HG02870 (cell line): ENCODE results near the gene ALG8.
"Not testable (repeated sequence)": the region's sequence is repeated elsewhere in the genome, so short reads cannot be mapped to it uniquely, and the experiment has no call there.

Experiments
- ATAC-seq: cut with Tn5 transposase; IDR thresholded peaks from one replicate; pipeline ENCODE4 v1.9.1; 2021; ENCODE audit warnings: mild to moderate bottlenecking, moderate library complexity; ENCODE audit not compliant: unreplicated experiment

Gene ALG8

GRCh38 chr11:78109081-78110015 lies 30.1 kb downstream of the ALG8 start:
- no peak for ATAC-seq

DNA sequence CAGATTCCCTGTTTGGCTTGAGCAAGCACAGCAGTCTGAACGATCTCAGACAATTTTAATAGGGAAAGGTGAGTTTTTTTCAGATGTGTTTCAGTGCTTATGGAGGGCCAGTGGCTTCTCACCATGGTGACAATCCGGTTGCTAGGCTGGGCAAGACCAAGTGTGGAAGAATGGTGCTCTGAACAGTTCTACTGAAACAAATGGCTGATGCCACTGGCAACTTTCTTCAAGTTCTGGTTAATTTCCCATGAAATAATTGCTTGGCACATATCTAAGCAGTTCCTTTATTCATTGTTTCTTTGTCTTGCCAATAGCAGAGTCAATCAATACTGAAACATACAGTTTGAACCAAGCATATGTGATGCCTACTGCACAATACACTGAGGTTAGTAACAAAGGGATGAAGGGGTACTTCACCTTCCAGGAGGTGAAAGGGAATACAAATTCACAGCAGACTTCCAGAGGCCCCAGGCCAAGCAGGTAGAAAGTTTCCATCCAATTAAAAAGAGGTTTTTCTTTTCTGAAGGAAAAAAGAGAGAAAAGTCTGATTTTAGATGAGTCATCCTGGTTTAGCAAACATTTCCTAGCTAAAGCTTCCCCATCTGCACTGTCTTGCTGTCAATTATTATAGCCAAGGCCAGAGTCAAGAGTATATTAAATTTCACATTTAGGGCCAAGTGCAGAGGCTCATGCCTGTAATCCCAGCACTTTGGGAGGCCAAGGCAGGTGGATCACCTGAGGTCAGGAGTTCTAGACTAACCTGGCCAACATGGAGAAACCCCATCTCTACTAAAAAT lies 38.6 kb downstream of the ALG8 start:
- no peak for ATAC-seq

DNA sequence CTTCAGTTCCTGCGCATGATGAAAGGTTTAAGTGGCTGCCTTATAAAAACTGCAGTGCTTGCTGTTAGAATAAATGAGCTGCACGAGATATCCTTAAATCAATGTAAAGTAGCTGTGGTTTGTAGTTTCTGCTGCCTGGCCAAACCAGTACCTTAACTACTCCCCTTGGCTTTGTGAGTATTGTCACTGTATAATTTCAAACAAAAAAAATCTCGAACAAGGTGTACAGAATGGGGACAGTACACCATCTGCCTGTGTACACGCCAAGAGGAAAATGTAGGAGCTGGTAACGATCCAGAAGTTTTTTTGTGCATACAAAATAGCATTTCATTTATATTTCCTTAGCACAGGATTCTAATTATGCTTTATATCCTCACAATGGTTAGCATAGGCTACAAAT lies 39.2 kb downstream of the ALG8 start:
- ATAC-seq = no peak

- no peak for ATAC-seq
Observed at GRCh38 chr11:78099666-78100065, 39.8 kb downstream of the ALG8 start.

- ATAC-seq = no peak
Observed at GRCh38 chr11:78097666-78098385, 41.6 kb downstream of the ALG8 start.

DNA sequence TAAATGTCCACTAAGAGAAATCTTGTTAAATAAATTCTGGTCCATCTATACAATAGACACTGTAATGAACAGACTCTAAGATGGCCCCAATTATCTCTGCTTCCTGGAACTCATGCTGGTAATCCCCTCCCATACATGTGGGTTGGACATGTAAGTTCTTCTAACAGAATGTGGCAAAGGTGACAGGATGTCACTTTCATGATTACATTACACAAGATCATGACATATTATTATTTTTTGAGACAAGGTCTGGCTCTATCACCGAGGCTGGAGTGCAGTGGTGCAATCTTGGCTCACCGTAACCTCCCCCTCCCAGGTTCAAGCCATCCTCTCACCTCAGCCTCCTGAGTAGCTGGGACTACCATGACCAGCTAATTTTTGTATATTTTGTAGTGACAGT lies 45.2 kb downstream of the ALG8 start:
- no peak for ATAC-seq

GRCh38 chr11:78086521-78087074 lies 52.8 kb downstream of the ALG8 start:
- ATAC-seq = not testable (repeated sequence)

- no peak for ATAC-seq
Observed at GRCh38 chr11:78085972-78086371, 53.5 kb downstream of the ALG8 start.

DNA sequence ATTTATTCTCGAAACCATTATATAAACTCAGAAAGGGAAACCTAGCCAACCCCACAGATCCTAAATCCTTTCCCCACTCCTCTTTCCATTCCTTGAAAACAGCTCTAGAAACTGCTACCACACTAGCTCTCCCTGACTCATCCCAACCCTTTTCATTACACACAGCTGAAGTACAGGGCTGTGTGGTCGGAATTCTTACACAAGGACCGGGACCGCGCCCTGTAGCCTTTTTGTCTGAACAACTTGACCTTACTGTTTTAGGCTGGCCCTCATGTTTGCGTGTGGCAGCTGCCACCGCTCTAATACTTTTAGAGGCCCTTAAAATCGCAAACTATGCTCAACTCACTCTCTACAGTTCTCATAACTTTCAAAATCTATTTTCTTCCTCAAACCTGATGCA lies 54.9 kb downstream of the ALG8 start:
- not testable (repeated sequence) for ATAC-seq

- ATAC-seq = no peak
Observed at GRCh38 chr11:78083021-78083420, 56.4 kb downstream of the ALG8 start.

DNA sequence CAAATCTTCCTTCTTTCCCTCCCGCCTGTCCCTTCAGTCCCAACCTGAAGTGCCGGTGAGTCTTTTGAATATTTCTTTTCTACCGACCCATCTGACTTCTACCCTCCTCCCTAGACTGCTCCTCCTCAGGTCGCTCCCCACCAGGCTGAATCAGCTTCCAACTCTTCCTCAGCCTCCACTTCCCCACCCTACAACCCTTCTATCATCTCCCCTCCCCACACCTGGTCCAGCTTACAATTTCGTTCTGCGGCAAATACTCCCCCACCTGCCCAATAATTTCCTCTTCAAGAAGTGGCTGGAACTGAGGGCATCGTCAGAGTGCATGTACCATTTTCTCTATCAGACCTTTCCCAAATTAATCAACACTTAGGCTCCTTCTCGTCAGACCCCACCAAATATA lies 57.3 kb downstream of the ALG8 start:
- ATAC-seq = no peak

DNA sequence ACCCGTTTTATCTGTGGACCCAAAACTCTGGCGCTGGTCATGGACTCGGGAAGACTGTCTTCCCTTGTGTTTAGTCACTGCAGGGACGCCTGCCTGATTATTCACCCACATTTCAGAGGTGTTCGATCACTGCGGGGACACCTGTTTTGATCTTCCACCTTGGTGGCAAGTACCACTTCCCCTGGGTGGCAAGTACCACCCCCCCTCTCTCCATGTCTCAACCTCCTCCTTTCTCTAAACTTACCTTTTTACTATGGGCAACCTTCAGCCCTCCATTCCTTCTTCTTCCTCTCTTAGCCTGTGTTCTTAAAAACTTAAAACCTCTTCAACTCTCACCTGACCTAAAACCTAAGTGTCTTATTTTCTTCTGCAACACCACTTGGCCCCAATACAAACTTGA lies 57.8 kb downstream of the ALG8 start:
- no peak for ATAC-seq

DNA sequence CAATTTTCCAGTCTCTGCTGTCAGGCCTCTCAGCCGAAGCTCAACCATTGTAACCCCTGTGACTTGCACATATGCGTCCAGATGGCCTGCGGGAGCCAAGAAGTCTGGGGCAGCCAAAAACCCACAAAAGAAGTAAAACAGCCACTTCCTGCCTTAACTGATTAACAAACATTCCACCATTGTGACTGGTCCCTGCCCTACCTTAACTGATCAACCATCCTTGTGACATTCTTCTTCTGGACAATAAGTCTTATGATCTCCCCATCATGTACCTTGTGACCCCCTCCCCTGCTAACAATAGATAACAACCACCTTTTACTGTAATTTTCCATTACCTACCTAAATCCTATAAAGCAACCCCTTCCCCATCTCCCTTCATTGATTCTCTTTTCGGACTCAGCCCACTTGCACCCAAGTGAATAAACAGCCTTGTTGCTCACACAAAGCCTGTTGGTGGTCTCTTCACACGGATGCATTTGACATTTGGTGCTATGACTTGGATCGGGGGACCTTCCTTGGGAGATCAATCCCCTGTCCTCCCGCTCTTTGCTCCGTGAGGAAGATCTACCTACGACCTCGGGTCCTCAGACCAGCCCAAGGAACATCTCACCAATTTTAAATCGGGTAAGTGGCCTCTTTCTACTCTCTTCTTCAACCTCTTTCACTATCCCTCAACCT lies 58.5 kb downstream of the ALG8 start:
- no peak for ATAC-seq

DNA sequence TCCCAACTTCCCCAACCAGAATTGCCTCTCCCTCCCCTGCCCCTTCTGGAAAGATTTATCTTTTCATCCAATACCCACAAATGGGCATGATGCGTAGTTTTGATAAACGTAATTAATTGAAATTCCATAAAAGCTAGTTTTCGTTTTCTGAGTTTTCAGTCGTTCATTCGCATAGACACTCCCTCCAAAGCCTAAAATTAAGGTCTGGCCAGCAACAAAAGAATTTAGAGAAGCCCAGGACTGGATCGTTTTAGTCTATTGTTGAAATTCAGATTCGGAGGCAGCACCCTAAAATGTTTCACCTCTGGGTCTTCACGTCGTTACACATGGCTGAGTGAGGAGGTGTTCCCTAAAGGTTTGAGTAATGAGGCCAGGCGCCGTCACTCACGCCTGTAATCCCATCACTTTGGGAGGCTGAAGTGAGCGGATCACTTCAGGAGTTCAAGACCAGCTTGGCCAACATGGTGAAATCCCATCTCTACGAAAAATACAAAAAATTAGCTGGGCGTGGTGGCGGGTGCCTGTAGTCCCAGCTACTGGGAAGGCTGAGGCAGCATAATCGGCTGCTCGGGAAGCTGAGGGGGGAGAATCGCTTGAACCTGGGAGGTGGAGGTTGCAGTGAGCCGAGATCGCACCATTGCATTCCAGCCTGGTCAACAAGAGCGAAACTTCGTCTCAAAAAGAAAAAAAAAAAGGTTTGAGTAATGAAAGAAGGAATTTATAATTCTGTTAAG lies 59.2 kb downstream of the ALG8 start:
- no peak for ATAC-seq

DNA sequence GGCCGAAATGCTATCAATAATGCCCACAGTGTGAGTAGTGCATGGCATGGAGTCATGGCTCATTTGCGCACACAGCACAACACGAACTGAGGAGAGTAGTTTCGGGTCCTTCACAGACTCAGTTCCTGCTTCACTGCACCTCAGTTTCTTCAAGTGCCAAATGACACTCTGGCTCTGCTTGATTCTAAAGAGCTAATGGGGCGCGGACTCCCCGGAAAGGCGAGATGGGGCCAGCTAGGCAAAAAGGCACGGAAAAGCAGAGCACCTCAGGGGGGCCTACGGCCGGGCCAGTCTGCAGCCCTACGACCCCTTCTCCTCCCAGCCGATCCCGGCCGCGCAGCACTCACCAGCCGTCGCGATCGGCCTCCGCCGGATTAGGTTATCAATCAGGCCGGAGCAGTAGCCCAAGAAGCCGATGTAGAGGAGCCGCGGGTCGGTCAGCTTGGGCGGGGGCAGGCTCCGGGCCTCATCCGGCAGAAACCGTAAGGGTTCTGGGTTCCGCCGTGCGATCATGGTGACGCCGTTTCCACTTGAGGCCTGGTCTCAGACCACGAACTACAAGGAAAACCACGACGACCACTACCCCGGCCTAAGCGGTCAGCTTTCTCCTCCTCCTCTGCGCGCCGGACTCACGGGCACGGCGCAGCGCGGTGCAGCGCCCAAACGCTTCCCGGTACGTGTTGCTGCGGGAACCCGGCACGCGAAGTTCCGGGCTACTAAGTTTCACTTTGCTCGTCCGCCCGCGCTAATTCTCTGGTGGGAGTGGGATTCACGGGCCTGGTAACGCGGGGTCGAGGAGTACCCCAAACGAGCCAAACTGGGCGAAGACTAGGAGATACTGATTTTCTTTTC lies 60.0 kb downstream of the ALG8 start, which contains the start of gene NDUFC2:
NDUFC2 (minus strand) TSS at position 631 of the 852 bp plus-strand sequence; CDS start at position 513, 118 bp downstream.
- peak; percentile 78 for ATAC-seq

GRCh38 chr11:78078218-78079167 lies 60.9 kb downstream of the ALG8 start:
- no peak for ATAC-seq

GRCh38 chr11:78077592-78077991 lies 61.8 kb downstream of the ALG8 start:
- ATAC-seq = not testable (repeated sequence)
